Measurements from ENCODE around the gene CCR5.
"Not testable (repeated sequence)": the region's sequence is repeated elsewhere in the genome, so short reads cannot be mapped to it uniquely, and the experiment has no call there.

Gene CCR5

DNA sequence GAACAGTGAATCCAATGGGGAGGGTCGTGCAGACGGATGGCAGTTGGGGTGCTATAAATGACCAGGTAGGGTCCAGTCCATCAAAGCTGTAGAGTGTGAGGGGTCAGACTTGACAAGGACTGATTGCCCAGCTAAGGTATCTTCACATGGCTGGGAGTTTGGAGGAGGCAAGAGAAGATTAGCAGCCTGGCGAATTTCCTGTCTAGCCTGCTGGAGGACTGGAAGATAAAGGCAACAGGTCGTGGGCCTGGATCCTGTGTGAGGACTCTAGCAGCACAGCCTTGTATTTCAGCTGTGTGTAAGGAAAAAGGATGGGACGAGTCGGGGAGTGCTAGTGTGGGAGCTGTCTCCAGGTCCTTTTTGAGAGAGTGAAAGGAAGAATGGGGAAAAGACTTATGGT lies 18.6 kb downstream of the CCR5 start:
- TF ChIP-seq, protein P1, sequence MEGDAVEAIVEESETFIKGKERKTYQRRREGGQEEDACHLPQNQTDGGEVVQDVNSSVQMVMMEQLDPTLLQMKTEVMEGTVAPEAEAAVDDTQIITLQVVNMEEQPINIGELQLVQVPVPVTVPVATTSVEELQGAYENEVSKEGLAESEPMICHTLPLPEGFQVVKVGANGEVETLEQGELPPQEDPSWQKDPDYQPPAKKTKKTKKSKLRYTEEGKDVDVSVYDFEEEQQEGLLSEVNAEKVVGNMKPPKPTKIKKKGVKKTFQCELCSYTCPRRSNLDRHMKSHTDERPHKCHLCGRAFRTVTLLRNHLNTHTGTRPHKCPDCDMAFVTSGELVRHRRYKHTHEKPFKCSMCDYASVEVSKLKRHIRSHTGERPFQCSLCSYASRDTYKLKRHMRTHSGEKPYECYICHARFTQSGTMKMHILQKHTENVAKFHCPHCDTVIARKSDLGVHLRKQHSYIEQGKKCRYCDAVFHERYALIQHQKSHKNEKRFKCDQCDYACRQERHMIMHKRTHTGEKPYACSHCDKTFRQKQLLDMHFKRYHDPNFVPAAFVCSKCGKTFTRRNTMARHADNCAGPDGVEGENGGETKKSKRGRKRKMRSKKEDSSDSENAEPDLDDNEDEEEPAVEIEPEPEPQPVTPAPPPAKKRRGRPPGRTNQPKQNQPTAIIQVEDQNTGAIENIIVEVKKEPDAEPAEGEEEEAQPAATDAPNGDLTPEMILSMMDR (IDR thresholded peaks at IDR 0.05; ENCODE audit: low read depth, low read length): no peak
- no peak overlapping the region for H3K4me3 ChIP-seq (ENCODE audit: low read depth, low read length)
- H3K27ac ChIP-seq: no peak overlapping the region

DNA sequence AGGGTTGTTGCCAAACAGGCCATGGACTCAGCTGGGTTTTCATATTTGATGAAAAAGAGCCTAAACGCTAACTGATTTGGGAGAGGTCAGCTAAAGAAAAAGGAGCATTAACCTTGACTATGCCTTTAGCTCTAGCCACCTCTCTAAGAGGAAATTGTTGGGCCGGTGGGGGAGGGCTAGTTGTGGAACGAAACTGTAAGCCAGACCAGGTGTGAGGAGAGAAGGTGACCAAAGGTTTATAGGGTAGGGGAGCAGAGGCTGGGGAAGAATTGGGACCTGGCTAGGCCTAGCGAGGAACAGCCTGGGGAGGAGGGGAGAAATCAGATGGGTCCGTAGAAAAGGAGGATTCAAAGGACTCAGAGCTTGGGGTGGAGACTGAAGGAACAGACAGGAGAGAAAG lies 20.8 kb downstream of the CCR5 start:
- H3K9me3 ChIP-seq (ENCODE audit: severe bottlenecking); H3K4me3 ChIP-seq (ENCODE audit: low read depth, low read length); DNase-seq; H3K27ac ChIP-seq; H3K36me3 ChIP-seq: not testable (repeated sequence)
- peaks cover 64% of the 10 kb centered on the region for H3K27me3 ChIP-seq (ENCODE audit: insufficient read depth, low read depth, severe bottlenecking)

More for the DNA sequence above, 18.6 kb downstream of the CCR5 start:
- peaks cover 64% of the 10 kb centered on the region for H3K27me3 ChIP-seq (ENCODE audit: insufficient read depth, low read depth, severe bottlenecking)
- no peaks in the 10 kb centered on the region for H3K9me3 ChIP-seq (ENCODE audit: severe bottlenecking)
- no peaks in the 10 kb centered on the region for H3K36me3 ChIP-seq
- no peak for DNase-seq

DNA sequence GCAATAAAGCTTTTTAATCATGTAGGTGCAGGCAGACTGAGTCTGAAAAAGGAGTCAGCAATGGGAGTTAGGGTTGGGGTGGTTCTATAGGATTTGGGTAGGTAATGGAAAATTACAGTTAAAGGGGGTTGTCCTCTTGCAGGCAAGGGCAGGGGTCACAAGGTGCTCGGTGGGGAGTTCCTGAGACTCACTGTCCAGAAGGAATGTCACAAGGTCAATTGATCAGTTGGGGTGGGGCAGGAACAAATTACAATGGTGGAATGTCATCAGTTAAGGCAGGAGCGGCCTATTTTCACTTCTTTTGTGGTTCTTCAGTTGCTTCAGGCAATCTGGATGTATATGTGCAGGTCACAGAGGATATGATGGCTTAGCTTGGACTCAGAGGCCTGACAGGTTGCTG lies 22.3 kb downstream of the CCR5 start:
- Histone ChIP-seq H3K27ac (no peak overlapping the region), H3K36me3 (no peaks in the 10 kb centered on the region), H3K4me3 (ENCODE audit: low read depth, low read length) (no peak overlapping the region), H3K27me3 (ENCODE audit: insufficient read depth, low read depth, severe bottlenecking) (peaks cover 71% of the 10 kb centered on the region), H3K9me3 (ENCODE audit: severe bottlenecking) (no peaks in the 10 kb centered on the region)
- TF ChIP-seq, protein P1 (IDR thresholded peaks at IDR 0.05; ENCODE audit: low read depth, low read length): no peak
- DNase-seq: no peak

DNA sequence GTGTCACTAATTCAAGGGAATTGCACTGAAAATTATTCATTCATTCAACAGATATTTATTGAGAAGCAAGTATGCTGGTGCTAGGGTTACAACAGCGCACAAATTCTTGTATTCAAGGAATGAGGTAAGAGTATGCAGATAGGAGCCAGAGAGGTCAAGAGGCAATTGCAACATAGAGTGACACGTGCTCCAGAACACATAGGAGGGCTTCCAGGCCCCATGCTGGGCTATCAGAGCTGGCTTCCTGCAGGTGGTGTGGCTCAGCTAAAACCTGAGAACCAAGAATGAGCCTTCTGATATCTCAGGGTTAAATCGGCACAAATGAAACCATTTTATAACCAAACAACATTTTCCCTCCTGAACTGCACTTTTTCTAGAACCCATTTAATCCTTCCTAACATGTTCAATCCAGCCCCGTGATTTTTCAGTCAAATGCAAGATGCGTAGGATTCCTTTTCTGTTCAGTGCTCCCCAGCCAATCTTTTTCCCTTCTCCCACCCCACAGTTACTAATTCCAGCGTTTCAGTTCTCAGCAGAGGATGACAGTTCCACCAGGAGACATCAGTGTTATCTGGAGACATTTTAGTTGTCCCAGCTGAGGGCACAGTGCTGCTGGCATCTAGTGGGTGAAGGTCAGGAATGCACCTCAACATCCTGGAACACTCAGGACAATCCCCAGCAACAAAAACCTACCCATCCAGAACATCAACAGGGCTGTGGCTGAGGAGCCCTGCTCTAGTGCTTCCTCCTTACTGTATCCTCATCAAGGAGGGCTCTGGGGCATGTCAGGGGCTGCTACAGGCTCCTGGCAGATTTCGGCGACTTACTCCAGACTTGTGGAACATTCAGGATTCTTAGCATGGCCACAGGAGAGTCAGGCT lies 23.0 kb downstream of the CCR5 start:
- H3K9me3 ChIP-seq (ENCODE audit: severe bottlenecking): no peaks in the 10 kb centered on the region
- H3K27ac ChIP-seq: no peak overlapping the region
- peaks cover 78% of the 10 kb centered on the region for H3K27me3 ChIP-seq (ENCODE audit: insufficient read depth, low read depth, severe bottlenecking)
- no peaks in the 10 kb centered on the region for H3K36me3 ChIP-seq
- DNase-seq: no peak
- TF ChIP-seq, protein P1 (IDR thresholded peaks at IDR 0.05; ENCODE audit: low read depth, low read length): no peak
- H3K4me3 ChIP-seq (ENCODE audit: low read depth, low read length): no peak overlapping the region

DNA sequence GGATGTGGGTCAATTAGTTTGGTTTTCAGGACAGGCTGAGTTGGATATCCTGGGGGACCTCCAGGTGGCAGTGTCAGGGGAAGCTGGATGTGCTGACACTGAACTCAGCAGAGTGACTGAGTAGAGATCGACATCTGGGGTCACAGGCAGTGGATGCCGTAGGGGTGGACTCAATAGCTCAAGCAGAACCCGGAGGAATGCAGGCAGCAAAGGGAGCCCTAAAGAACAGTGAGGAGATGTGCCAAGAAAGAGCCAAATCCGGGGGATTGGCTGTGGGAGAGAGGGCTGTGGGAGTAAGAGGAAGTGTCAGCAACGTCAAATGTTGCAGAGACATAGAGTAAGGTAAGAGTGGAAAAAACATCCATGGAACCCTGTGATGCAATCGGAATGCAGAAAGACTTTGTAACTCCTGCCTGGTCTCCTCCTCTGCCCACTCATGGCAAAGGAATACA lies 24.5 kb downstream of the CCR5 start:
- no peak for DNase-seq

More for the DNA sequence above, 24.5 kb downstream of the CCR5 start:
- Histone ChIP-seq H3K27me3 (ENCODE audit: insufficient read depth, low read depth, severe bottlenecking) (peaks cover 77% of the 10 kb centered on the region), H3K4me3 (ENCODE audit: low read depth, low read length) (no peak overlapping the region), H3K27ac (no peak overlapping the region), H3K36me3 (no peaks in the 10 kb centered on the region), H3K9me3 (ENCODE audit: severe bottlenecking) (no peaks in the 10 kb centered on the region)
- TF ChIP-seq, protein P1 (IDR thresholded peaks at IDR 0.05; ENCODE audit: low read depth, low read length): no peak

All from WERI-Rb-1 (cell line).